HG03432 (cell line): ENCODE measurements around the gene FBXW11.

Experiments used
- ATAC-seq: cut with Tn5 transposase; IDR thresholded peaks from one replicate; pipeline ENCODE4 v1.9.1; 2021; ENCODE audit warnings: mild to moderate bottlenecking, moderate library complexity; ENCODE audit not compliant: unreplicated experiment

Gene FBXW11

DNA sequence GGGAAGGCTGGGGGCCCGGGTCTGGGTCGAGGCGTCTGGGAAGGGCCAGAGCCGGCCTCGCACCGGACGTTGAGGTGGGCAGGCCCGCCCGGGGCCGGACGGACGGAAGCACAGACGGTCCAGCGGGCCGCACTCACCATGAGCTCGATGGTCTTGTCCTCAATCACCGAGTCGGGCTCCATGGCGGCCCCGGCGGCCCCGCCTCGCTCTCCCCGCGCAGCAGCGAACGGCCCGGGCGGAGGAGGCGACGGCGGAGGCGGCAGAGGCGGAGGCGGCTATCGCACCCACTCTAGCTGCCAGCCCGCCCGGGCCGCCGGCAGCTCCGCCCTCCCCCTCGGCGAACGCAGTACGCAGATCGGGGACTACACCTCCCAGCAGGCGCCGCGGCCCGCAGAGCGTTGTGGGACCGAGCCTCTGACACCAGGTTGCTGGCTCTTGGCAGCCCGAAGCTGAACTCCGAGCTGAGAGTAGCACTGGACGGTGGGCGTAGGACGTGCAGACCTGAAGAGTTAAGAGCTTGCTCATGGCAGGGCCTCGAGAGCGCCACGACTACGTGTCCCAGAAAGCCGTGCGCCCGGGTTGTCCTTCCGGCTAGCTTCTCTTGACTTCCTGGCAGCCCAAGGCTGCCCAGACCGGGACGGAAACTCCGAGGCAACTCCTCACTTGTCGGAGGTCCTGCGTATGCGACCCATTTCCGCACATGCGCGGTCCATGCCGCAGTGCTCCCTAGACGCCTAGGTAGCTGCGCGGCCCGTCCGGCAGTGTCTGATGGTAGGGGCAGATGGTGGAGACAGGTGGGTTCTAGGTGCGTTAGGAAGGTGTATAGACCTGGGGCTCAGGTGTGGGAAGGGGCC lies at the start of gene FBXW11:
TSS of gene FBXW11 (minus strand) at position 318 of the 854 bp plus-strand sequence. CDS start at position 182, 136 bp downstream.
- peak; percentile 87 for ATAC-seq

DNA sequence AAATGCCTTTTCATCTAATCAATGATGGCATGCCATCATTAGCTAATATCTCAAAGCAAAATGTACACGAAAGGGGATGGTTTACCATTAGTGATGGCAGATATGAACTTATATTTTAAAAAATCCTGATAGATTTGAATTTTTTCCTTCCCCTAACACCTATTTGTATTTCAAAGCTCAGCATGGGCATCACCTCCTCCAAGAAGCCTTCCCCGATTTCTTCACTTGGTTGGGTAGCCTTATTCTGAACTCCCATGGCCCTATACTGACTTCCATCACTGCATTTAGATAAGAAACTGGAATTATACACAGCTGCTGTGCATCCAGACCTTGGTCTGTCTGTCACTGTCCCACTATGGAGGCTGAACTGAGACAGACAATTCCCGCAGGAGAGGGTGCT lies 49.6 kb upstream of the FBXW11 start:
- ATAC-seq: no peak

DNA sequence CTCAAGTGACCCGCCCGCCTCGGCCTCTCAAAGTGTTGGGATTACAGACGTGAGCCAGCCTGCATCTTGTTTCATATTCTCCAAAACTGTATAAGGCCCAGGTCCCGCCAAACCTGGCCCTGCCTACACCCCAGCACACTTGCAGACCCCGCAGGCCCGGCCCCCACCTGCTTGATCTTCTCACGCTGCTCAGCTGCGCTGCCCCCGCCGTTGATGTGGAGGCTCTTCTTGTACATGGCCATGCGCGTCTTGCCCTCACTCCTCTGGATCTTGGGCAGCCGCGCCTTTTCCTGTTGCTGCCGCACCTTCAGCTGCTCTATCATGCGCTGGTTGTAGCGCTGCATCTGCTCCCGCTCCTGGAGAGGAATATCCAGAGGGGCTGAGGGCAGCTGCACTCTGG lies 49.0 kb upstream of the FBXW11 start:
- ATAC-seq: no peak

DNA sequence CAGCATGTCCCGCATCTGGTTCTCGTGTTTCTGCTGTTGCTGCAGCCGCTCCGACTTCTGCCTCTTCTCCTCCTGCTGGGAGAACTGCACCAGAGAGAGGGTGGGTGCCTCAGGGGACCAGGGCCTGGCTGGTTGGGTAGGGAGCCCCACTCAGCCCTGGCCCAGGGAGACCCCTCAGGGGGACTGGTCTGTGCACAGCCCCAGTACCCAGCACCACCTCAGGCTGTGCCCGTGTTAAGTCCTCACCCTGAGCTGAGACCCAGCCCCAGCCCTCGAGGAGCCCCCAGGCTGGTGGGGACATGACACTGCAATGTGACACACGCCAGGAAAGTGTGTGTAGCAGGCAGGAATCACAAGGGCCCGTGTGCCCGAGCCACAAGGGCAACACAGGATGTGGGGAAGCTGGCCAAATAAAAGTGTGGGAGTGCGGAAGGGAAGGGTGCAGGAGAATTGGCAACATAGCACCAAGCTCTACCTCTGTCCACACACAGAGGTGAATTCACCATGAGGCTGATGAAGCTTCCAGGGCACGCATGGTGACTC lies 48.2 kb upstream of the FBXW11 start:
- no peak for ATAC-seq

DNA sequence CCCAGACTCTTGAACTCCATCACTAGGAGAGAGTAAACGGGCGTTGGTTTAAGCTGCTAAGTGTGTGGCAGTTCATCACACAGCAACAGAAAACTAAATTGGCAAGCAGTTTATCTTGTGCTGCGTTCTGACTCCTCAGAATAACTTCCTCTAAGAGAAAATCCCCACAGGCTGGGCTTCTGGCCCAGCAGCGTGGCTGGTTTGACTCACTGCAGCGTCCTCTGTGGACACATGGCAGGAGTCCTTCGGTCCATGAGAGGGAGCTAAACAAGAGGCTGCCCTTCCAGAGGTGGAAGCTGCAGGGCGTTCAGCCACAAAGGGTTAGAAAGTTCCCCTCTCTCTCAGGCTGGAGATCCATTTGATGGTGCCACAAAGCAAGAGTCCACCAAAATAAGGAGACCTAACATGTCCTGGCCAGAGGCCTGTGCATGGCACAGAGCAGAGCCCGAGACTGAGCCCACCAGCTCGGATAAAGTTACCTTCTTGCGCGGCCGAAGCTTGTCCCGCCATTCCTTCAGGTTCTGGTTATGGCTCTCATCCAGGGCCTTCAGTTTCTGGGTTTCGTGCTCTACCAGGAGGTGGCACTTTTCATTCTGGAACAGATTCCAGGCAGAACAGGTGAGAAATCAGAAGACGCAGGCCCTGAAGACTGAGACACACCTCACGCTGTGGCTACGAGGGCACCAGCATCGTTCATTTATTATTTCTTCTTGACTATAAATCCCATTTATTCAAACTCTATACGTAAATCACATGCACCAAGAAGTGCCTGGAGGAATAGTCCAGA lies 46.2 kb upstream of the FBXW11 start:
- ATAC-seq: no peak

DNA sequence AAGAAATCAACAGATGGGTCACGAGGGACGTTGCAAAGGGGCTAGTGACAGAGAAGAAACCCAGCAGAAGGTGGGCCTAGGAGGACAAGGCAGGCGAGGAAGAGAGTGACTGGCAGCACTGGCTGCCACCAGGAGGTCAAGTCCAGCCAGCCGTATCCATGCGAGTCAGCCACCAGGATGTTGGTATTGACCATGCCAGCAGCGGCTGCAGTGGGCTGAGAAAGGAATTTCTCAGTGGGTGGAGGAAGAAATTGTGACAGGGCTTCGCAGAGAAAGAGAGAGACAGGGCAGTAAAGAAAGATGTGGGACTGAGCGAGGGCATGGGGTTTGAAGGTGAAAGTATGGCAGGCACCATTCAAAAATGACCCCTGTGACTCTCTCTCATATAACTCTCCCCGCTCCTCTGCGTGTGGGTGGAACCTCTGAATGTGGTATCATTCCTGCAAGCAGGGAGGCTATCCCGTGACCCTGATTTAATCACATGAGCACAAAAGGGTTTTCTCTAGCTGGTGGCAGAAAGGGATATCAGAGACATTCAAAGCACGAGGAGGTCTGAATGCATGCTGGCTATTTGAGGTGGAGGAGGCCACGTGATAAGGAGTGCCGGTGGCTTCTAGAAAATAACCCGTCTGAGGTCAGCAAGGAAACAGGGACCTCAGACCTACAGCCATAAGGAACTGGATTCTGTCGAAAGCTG lies 45.4 kb upstream of the FBXW11 start:
- ATAC-seq: no peak

DNA sequence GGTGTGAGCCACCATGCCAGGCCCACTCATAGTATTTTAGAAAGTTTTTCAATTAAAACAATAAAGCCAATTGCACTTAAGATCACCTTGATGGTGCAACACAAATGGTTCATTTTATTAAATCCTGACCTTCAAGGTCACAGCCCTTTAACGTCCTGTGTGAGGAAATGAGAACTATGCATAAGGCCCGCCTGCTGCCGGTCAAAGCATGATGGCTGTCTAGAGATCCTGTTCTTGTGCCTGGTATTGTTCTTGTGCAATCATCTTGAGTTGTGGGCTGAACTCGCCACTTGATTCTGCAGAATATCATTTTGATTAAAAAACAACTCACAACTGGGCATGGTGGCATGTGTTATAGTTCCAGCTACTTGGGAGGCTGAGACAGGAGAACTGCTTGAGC lies 43.6 kb upstream of the FBXW11 start:
- ATAC-seq: no peak

DNA sequence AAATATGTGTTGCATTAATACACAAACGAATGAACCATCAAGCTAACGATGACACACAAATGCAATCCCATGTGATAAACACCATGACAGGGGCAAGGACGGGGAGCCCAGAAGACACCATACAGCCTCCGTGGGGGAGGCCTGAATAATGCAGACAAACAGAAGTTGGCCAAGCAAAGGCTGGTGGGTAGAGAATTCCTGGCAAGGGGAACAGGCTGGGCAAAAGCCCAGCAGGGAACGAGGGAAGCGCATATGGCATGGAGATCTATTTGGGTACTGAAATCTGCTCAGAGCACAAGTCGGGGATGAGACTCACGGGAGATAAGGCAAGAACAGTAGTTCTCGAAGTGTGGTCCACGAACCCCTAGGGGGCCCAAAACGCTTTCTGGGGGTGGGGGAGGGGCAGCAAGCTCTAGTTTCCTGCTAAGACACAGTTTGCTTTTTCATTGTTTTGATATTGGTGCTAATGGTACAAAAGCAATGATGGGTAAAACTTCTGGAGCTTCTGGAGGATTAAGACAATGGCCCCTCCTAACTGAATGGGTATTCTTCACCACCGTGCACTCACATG lies 42.9 kb upstream of the FBXW11 start:
- ATAC-seq: no peak

DNA sequence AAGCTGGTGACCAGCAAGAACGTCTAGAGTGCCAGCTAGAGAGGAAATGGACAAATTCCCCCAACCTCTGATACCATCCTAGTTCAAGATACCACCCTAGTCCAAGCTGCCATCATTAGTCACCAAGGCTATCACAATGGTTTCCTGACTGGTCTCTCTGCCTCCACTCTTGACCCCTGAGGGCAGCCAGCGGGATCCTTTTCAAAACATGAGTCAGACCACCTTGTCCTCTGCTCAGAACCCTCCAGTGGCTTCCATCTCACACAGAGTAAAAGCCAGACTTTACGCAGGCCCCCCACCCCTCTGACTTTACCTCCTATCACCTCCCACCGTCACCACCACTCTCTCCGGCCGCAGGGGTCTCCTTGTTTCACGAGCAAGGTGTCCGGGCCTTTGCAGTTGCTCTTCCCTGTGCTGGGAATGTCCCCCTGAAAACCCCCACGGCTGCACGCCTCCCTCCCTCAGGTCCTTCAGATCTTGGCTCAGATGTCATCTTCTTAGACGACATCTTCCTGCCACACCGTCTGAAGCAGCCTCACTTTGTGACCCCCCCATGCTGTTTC lies 42.2 kb upstream of the FBXW11 start:
- no peak for ATAC-seq

DNA sequence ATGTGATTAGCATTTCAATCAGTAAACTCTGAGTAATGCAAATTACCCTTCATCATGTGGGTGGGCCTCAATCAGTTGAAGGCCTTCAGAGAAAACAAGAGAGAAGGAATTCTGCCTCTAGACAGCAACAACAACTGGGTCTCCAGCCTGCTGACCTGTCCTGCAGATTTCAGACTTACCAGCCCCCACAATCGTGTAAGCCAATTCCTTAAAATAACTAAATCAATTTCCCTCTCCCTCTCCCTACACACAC lies 41.7 kb upstream of the FBXW11 start:
- ATAC-seq: no peak

DNA sequence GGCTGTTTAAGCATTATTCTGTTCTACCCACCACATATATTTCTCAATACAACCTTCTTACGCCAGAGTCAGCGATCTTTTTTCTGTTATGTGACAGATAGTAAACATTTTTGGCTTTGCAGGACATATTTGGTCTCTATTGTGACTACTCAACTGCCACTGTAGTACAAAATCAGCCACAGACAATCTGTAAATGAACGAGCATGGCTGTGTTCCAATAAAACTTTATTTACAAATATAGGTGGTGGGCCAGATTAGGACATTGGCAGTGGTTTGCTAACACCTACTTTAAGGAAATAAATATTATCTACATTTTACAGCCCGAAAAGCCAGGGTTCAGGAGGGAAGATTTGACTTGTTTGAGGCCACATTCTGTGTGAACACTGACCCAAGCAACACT lies 40.2 kb upstream of the FBXW11 start:
- no peak for ATAC-seq

DNA sequence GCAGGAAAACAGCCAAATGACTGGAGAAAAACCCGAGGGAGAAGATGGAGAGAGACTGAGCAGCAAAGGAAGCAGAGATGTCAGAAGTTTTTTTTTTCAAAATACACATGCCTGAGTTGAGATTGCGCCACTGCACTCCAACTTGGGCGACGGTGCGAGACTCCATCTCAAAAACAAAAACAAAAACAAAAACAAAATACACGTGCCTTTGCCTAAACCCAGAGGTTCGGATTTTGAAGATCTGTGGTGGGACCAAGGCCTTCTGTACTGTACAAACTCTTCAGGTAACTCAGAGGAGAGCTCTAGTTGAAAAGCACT lies 38.8 kb upstream of the FBXW11 start:
- ATAC-seq: no peak

DNA sequence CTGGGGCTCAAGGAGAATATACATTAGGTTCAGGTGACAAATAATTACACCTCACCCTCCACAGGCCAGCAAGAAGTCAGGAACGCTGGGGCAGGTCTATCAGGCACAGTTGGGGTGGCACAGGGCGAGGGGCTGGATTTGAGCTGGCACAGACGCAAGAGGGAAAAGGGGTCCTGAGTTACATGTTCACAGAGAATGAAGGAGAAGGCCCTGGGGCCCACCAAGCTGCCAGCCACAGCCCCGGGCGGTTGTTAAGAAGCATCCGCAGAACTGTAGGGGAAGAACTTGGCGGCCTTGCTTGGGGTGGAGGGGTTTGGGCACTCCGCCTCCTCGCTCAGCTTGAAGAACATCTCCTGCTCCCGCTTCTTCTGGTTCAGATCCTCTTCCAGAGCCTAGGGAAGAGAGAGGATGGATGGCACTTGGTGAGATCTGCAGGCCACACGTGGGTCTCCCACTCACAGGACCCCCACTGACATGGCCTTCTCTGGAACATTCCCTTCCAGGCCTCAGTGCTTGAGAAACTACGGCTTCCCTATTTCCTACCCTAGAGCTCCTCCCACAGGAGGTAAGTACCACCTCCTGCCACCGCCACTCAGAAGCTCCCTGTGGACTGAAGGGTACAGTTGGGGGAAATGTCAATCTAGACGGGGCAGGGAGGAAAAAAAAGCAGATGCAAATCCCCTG lies 38.3 kb upstream of the FBXW11 start:
- no peak for ATAC-seq

DNA sequence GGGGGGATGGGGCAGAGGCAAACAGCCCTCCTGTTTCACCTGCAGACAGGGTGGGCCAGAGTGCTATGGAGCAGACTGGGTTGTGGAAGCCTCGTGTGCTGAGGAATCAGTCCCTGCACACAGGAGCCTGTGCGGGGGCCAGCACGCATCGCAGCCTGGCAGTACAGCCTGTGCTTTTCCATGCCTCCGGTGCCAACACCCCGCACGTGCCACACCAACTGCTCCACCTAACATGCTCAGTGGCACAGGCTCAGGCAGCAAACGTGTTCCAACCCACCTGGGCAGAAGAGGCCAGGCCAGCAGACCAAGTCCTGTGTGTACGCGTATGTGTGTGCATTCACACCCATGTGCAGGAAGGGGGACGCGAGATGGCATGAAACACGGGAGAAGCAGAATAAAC lies 37.4 kb upstream of the FBXW11 start:
- ATAC-seq: no peak

DNA sequence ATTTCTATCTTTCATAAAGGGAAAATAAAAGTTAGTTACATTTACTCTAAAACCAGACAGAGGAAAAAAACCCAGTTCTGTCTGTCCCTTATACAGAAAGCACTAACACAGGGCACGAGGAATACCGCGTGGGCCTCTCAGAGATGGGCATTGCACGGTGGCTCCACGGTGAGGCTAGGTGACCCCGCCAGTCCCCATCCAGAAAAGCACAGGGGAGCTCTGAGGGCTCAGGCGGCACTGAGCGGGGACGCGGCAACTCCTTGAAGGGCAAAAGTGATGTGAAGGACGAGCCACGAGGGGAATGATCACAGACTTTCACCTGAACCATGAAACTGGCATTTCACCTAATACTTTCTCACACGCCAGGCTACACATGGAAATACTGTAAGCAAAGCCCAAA lies 35.7 kb upstream of the FBXW11 start:
- no peak for ATAC-seq

DNA sequence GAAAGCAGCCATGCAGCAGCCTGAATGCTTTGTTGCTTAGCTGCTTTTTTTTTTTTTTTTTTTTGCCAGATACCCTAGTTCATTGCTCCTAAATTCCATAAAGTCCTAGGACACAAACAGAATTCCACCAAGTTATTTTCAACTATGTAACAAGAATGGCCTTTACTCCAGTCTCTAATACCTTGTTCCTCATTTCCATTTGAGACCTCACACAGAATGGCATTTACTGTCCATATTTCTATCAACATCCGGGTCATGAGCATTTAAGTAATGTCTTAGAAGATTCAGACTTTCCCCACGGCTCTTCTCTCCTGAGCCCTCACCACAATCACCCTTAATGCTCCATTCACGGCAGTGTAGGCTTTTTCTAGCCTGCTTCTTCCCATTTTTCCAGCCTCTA lies 31.7 kb upstream of the FBXW11 start:
- ATAC-seq: no peak

DNA sequence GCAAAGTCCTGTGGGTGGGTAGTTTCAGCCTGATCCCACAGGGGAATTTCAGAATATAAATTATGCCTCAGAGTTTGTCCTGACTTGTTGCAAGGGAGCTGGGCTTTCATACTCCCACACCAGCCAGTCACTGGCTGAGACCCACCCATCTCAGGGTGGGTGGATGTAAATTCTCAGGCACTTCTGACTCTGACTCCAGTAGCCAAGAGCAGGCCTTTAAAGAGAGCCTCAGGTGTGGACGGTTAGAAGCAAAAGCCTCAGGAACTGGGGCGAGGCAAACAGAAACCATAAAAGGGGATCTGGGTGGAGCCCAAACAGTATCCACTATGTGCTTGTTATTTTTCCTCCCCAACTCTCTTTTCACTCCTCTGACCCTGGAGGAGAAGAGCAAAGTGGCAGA lies 28.6 kb upstream of the FBXW11 start:
- peak; percentile 80 for ATAC-seq

DNA sequence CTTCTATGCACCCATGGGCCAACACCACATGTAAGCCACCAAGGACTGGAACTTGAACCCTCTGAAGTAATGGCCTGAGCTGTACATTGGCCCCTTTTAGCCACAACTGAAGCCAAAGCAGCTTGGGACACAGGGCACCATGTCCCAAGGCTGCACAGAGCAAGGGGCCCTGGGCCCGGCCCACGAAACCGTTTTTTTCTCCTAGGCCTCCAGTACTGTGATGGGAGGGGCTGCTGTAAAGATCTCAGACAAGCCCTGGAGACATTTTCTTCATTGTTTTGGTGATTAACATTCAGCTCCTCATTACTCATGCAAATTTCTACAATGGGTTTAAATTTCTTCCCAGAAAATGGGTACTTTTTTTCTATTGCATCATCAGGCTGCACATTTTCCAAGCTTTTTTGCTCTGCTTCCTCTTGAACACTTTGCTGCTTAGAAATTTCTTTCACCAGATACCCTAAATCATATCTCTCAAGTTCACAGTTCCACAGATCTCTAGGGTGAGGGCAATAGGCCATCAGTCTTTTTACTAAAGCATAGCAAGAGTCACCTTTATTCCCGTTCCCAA lies 25.5 kb upstream of the FBXW11 start:
- ATAC-seq: no peak

DNA sequence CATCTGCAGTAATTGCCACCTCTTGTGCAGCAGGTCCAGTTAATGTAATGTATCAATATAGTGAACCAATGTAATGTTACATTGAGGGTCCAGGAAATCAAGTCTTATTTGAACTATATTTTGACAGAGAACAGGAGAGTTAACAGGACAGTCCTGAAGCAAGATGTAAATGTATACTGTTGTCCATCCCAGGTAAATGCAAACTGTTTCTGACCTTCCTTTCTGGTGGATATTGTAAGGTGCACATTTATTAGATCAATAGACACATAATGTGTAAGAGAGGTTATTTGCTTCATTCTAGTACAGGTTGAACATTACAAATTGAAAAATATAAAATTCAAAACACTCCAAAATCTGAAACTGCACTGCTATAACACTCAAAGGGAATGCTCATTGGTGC lies 23.4 kb upstream of the FBXW11 start:
- no peak for ATAC-seq

DNA sequence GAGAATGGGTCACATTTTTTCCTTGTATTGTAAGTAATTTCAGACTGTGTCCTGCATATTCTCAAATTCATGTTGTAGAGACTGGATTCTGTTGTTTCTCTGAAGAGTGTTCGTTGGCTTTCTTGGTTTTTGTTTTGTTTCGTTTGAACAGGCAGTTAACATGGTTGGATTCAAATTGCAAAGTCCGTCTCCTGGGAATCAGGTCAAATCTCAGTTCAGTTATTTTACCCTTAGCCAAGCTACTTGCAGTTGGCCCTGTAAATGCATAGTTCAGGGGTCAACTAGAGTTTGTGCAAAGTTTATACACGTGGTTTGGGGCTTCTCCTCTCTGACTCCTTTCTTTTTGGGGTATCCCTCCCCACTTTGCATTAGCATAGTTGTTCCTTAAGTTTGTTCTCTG lies 21.7 kb upstream of the FBXW11 start:
- no peak for ATAC-seq
